Measurements from ENCODE around the gene MCC.

MCC gene

GRCh38 chr5:113531481-113532159 is 43.4 kb upstream of the MCC start:
- Histone ChIP-seq H3K4me3 (ENCODE audit: low read depth, low read length) (no peak overlapping the region), H3K36me3 (ENCODE audit: control insufficient read depth in 2 of 2, insufficient read depth in 1 of 2, low read length in 2 of 2) (peaks cover 28 to 50% of the 10 kb centered on the region in 2 experiments), H3K27ac (ENCODE audit: extremely low read depth, low read depth, low read length) (no peak overlapping the region), H3K4me1 (ENCODE audit: control insufficient read depth, insufficient read depth, low read length) (no peaks in the 10 kb centered on the region), H3K9me3 (ENCODE audit: control insufficient read depth, insufficient read depth, low read depth, low read length) (no peaks in the 10 kb centered on the region)
- POLR2A ChIA-PET: no interaction called here
- no peak for TF ChIP-seq ZNF785 (tag by site-specific recombination; IDR thresholded peaks at IDR 0.05)
- no peak for TF ChIP-seq ZNF423 (tag by site-specific recombination; IDR thresholded peaks at IDR 0.05)
- no peak for TF ChIP-seq ZNF175 (tag by site-specific recombination; IDR thresholded peaks at IDR 0.05)
- no peak for TF ChIP-seq ZNF350 (tag by site-specific recombination; IDR thresholded peaks at IDR 0.05)
- TF ChIP-seq ZBTB44 (tag by site-specific recombination; IDR thresholded peaks at IDR 0.05): no peak
- no peak for TF ChIP-seq ZNF658 (tag by site-specific recombination; IDR thresholded peaks at IDR 0.05)
- CTCF ChIA-PET: interaction anchor here (0.5 to 1.7 kb wide), 4 partner anchors 15 to 535 kb away, joined by 3 to 4 read pairs (median 3); no protein-coding TSS in a partner anchor

- Histone ChIP-seq H3K27ac (ENCODE audit: extremely low read depth, low read depth, low read length) (no peak overlapping the region), H3K36me3 (ENCODE audit: control insufficient read depth in 2 of 2, insufficient read depth in 1 of 2, low read length in 2 of 2) (peaks cover 9 to 21% of the 10 kb centered on the region in 2 experiments), H3K4me1 (ENCODE audit: control insufficient read depth, insufficient read depth, low read length) (no peaks in the 10 kb centered on the region), H3K4me3 (ENCODE audit: low read depth, low read length) (no peak overlapping the region), H3K9me3 (ENCODE audit: control insufficient read depth, insufficient read depth, low read depth, low read length) (no peaks in the 10 kb centered on the region)
- no peak for TF ChIP-seq ZNF596 (tag by site-specific recombination; IDR thresholded peaks at IDR 0.05)
- no peak for TF ChIP-seq ZNF843 (tag by site-specific recombination; IDR thresholded peaks at IDR 0.05)
- no peak for TF ChIP-seq ZNF366 (tag by site-specific recombination; conservative IDR thresholded peaks at IDR 0.05)
- no peak for TF ChIP-seq ZNF707 (tag by site-specific recombination; IDR thresholded peaks at IDR 0.05)
- TF ChIP-seq ZBTB26 (tag by site-specific recombination; optimal IDR thresholded peaks at IDR 0.05): no peak
- TF ChIP-seq ZSCAN23 (tag by site-specific recombination; IDR thresholded peaks at IDR 0.05): no peak
- TF ChIP-seq ZNF610 (tag by site-specific recombination; IDR thresholded peaks at IDR 0.05; ENCODE audit: borderline replicate concordance): no peak
- TF ChIP-seq ZNF121 (tag by site-specific recombination; IDR thresholded peaks at IDR 0.05): no peak
- TF ChIP-seq ZNF416 (tag by site-specific recombination; IDR thresholded peaks at IDR 0.05): no peak
- no peak for TF ChIP-seq ZNF175 (tag by site-specific recombination; IDR thresholded peaks at IDR 0.05)
- no peak for TF ChIP-seq ZNF621 (tag by site-specific recombination; IDR thresholded peaks at IDR 0.05)
- TF ChIP-seq KLF10 (tag by site-specific recombination; IDR thresholded peaks at IDR 0.05): no peak
- no peak for TF ChIP-seq AEBP2 (tag by site-specific recombination; IDR thresholded peaks at IDR 0.05; ENCODE audit: borderline replicate concordance)
- ChIA-PET CTCF (interaction anchor here (1.2 kb wide), 1 partner anchor 532 kb away, joined by 3 read pairs; no protein-coding TSS in a partner anchor), POLR2A (no interaction called here)
Measured at GRCh38 chr5:113527746-113528145, 39.5 kb upstream of the MCC start.

- no peak overlapping the region for H3K27ac ChIP-seq (ENCODE audit: extremely low read depth, low read depth, low read length)
- peaks cover 9 to 16% of the 10 kb centered on the region in 2 experiments for H3K36me3 ChIP-seq (ENCODE audit: control insufficient read depth in 2 of 2, insufficient read depth in 1 of 2, low read length in 2 of 2)
- TF ChIP-seq ZNF571 (tag by site-specific recombination; IDR thresholded peaks at IDR 0.05): no peak
- no peak for TF ChIP-seq ZNF157 (tag by site-specific recombination; IDR thresholded peaks at IDR 0.05)
- no peak for TF ChIP-seq ZFHX2 (tag by site-specific recombination; conservative IDR thresholded peaks at IDR 0.05)
- no peak for TF ChIP-seq ZNF335 (tag by site-specific recombination; conservative IDR thresholded peaks at IDR 0.05)
- no peak for TF ChIP-seq ZNF211 (tag by site-specific recombination; IDR thresholded peaks at IDR 0.05; ENCODE audit: low read depth)
- no peak for TF ChIP-seq ZSCAN30 (tag by site-specific recombination; IDR thresholded peaks at IDR 0.05)
- no peak for TF ChIP-seq ZNF510 (tag by site-specific recombination; IDR thresholded peaks at IDR 0.05; ENCODE audit: insufficient replicate concordance)
- no peak for TF ChIP-seq HOXA7 (CRISPR knock-in tag; IDR thresholded peaks at IDR 0.05; ENCODE audit: borderline replicate concordance)
- H3K9me3 ChIP-seq (ENCODE audit: control insufficient read depth, insufficient read depth, low read depth, low read length): no peaks in the 10 kb centered on the region
- H3K4me3 ChIP-seq (ENCODE audit: low read depth, low read length): no peak overlapping the region
- ChIA-PET POLR2A (no interaction called here), CTCF (no interaction called here)
- H3K4me1 ChIP-seq (ENCODE audit: control insufficient read depth, insufficient read depth, low read length): no peaks in the 10 kb centered on the region
Measured at GRCh38 chr5:113526421-113526820, 38.2 kb upstream of the MCC start.
